GM12892 (cell line): Measurements from ENCODE around the gene SLC2A6.

Experiments
- POLR2A ChIP-seq: IDR thresholded peaks from 2 replicates; pipeline ENCODE4 v1.6.1; 2011; ENCODE audit warnings: low read depth, low read length, control low read depth
- POLR2AphosphoS5 ChIP-seq: IDR thresholded peaks from 2 replicates; pipeline ENCODE4 v1.6.1; 2011; ENCODE audit warnings: low read depth, low read length, control low read depth
- TAF1 ChIP-seq: IDR thresholded peaks from 2 replicates; pipeline ENCODE4 v1.6.1; 2011; ENCODE audit warnings: low read depth, mild to moderate bottlenecking, control low read depth, low read length, borderline replicate concordance

- TF ChIP-seq POLR2A, result no peak
- TF ChIP-seq POLR2AphosphoS5, result no peak
- no peak for TF ChIP-seq TAF1
Observed at GRCh38 chr9:133474853-133475252, 4.0 kb downstream of the SLC2A6 start.
